Lower lobe of right lung (tissue), 2 donors: ENCODE data around the gene CCDC74B. TPM values are rescaled to one million over a fixed set of nuclear protein-coding genes. Genes with fewer than 3 reads are reported as not detected.
"Not testable (repeated sequence)": the region's sequence is repeated elsewhere in the genome, so short reads cannot be mapped to it uniquely, and the experiment has no call there.

Source experiments
- ATAC-seq, 2 donors: fragments of 200-7000 bp; cut with Tn5 transposase; one replicate each; pipeline ENCODE4 v1.9.1; 2020 to 2022; ENCODE audit warnings: mild to moderate bottlenecking in 2 of 2, moderate library complexity in 2 of 2
- DNase-seq: peaks from one replicate; pipeline ENCODE4 v3.0.0-alpha.2; 2020
- H3K27ac ChIP-seq: fragments of 200-600 bp; one replicate; pipeline ENCODE4 v1.8.0; 2022
- H3K27me3 ChIP-seq: fragments of 200-600 bp; one replicate; pipeline ENCODE4 v1.8.0; 2022; ENCODE audit warnings: low read depth
- H3K36me3 ChIP-seq: fragments of 200-600 bp; one replicate; pipeline ENCODE4 v1.8.0; 2022; ENCODE audit warnings: mild to moderate bottlenecking
- H3K4me1 ChIP-seq: fragments of 200-600 bp; one replicate; pipeline ENCODE4 v1.8.0; 2022
- H3K4me3 ChIP-seq: fragments of 200-600 bp; one replicate; pipeline ENCODE4 v1.8.0; 2022; ENCODE audit warnings: mild to moderate bottlenecking
- H3K9me3 ChIP-seq: fragments of 200-600 bp; one replicate; pipeline ENCODE4 v1.8.0; 2022
- CTCF ChIP-seq: fragments of 200-600 bp; IDR thresholded peaks from one replicate; pipeline ENCODE4 v1.8.0; 2022; ENCODE audit warnings: antibody characterized with exemption, mild to moderate bottlenecking
- intact Hi-C: fragments of 100-400 bp; cut with DNase I; formaldehyde crosslinking; loops from one replicate; pipeline ENCODE4 v1.11.0; 2022
- total RNA-seq: library from RNA; stranded (reverse); fragmentation: NEBNext Ultra II Directional; extraction: Animal tissue kit (Norgen Biotek cat#: 25700); gene quantifications from one replicate; pipeline ENCODE4 v1.2.1, GENCODE V29; 2021
- donor health status: DM: no; HTN: yes; CAD: no; lungs with severe emphysema.

Gene CCDC74B
- total RNA-seq, 1 donor from 2014 or later: 7.2 TPM

GRCh38 chr2:130150181-130151144 is 5.6 kb upstream of the CCDC74B start:
- Histone ChIP-seq H3K27ac (no peak overlapping the region), H3K9me3 (no peaks in the 10 kb centered on the region), H3K27me3 (peaks cover 3% of the 10 kb centered on the region), H3K4me3 (no peak overlapping the region), H3K4me1 (no peaks in the 10 kb centered on the region), H3K36me3 (peaks cover 36% of the 10 kb centered on the region)
- intact Hi-C loops: no loop called here
- ATAC-seq: no peak
- DNase-seq: no peak
- no peak for TF ChIP-seq CTCF

GRCh38 chr2:130148515-130148914 is 3.6 kb upstream of the CCDC74B start:
- DNase-seq, H3K27me3 ChIP-seq, H3K4me3 ChIP-seq, H3K9me3 ChIP-seq, ATAC-seq, H3K27ac ChIP-seq, intact Hi-C loops, H3K4me1 ChIP-seq: not testable (repeated sequence)
- H3K36me3 ChIP-seq: peaks cover 18% of the 10 kb centered on the region

- H3K4me1 ChIP-seq, H3K27ac ChIP-seq, H3K9me3 ChIP-seq, ATAC-seq, H3K36me3 ChIP-seq, DNase-seq, intact Hi-C loops, H3K27me3 ChIP-seq: not testable (repeated sequence)
- peak overlapping the region; percentile 36 for H3K4me3 ChIP-seq
Observed at GRCh38 chr2:130143266-130144039, 1.5 kb downstream of the CCDC74B start.

- H3K27ac ChIP-seq, ATAC-seq, H3K4me1 ChIP-seq, DNase-seq, H3K9me3 ChIP-seq, H3K27me3 ChIP-seq, intact Hi-C loops, H3K36me3 ChIP-seq, H3K4me3 ChIP-seq: not testable (repeated sequence)
Observed at GRCh38 chr2:130142396-130143265, 2.3 kb downstream of the CCDC74B start.

GRCh38 chr2:130141645-130142370 is 3.1 kb downstream of the CCDC74B start:
- DNase-seq, H3K4me3 ChIP-seq, H3K27me3 ChIP-seq, H3K9me3 ChIP-seq, H3K4me1 ChIP-seq, H3K27ac ChIP-seq, ATAC-seq, H3K36me3 ChIP-seq, intact Hi-C loops: not testable (repeated sequence)

- H3K36me3 ChIP-seq, DNase-seq, H3K4me1 ChIP-seq, H3K9me3 ChIP-seq, H3K4me3 ChIP-seq, ATAC-seq, H3K27me3 ChIP-seq, H3K27ac ChIP-seq, intact Hi-C loops: not testable (repeated sequence)
Observed at GRCh38 chr2:130141002-130141401, 3.9 kb downstream of the CCDC74B start.

GRCh38 chr2:130140516-130140915 is 4.4 kb downstream of the CCDC74B start:
- intact Hi-C loops, ATAC-seq, H3K36me3 ChIP-seq, H3K4me3 ChIP-seq, H3K9me3 ChIP-seq, H3K4me1 ChIP-seq, H3K27me3 ChIP-seq, DNase-seq, H3K27ac ChIP-seq: not testable (repeated sequence)

- ATAC-seq, intact Hi-C loops, H3K4me3 ChIP-seq, H3K27ac ChIP-seq, DNase-seq, H3K4me1 ChIP-seq, H3K9me3 ChIP-seq, H3K36me3 ChIP-seq, H3K27me3 ChIP-seq: not testable (repeated sequence)
Observed at GRCh38 chr2:130139331-130140280, 5.3 kb downstream of the CCDC74B start.

GRCh38 chr2:130138841-130139251 is 6.1 kb downstream of the CCDC74B start:
- H3K9me3 ChIP-seq, H3K4me1 ChIP-seq, H3K36me3 ChIP-seq, H3K4me3 ChIP-seq, DNase-seq, H3K27me3 ChIP-seq, intact Hi-C loops, H3K27ac ChIP-seq: not testable (repeated sequence)
- peak in 1 of 2 donors; percentile 17 for ATAC-seq

- H3K27me3 ChIP-seq, ATAC-seq, H3K36me3 ChIP-seq, H3K4me3 ChIP-seq, DNase-seq, H3K4me1 ChIP-seq, H3K9me3 ChIP-seq, H3K27ac ChIP-seq, intact Hi-C loops: not testable (repeated sequence)
Observed at GRCh38 chr2:130138326-130138725, 6.6 kb downstream of the CCDC74B start.

GRCh38 chr2:130137118-130137517 is 7.8 kb downstream of the CCDC74B start:
- H3K36me3 ChIP-seq, H3K4me3 ChIP-seq, H3K27ac ChIP-seq, ATAC-seq, H3K27me3 ChIP-seq, DNase-seq, H3K4me1 ChIP-seq, intact Hi-C loops, H3K9me3 ChIP-seq: not testable (repeated sequence)
